C4-2B (cell line): ENCODE measurements around the gene PAXX.

ENCODE experiments used
- ZFX ChIP-seq: fragments of 450-650 bp; IDR thresholded peaks from 2 replicates; pipeline ENCODE4 v1.6.1; 2017
- TF ChIP-seq, protein P1 (sequence below): fragments of 450-650 bp; conservative IDR thresholded peaks from 2 replicates; pipeline ENCODE4 v1.5.1; 2017; ENCODE audit warnings: mild to moderate bottlenecking

DNA sequence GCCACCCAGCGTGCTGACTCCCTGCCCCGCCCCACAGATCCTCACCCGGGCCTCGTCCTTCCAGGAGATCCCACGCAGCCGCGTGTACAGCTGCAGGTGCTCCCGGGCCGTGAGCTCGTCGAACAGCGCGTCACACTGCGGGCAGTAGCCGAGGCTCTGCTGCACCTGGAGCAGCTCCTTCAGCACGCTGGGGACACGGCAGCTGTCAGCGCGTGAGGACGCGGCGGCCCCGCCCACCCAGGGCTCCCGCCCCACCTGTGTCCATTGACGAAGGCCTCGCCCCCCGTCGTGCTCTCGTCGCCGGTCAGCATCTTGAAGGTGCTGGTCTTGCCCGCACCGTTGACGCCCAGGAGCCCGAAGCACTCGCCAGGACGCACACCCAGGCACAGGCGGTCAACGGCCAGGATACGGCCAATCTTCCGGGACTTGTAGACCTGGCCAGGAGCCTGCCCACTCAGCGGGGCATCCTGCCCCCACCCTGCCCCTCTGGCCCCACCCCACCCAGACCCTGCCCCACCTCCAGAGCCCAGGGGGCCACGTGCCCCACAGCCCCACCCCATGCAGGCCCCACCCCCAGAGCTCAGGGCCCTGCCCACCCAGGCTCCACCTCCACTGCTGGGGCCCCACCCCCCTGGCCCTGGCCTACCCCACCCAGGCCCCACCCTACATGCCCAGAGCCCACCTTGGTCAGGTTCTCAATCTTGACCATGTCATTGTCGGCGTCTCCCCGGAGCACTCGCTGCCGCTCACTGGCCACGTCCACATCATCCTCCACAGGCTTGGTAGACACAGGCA lies 17.9 kb downstream of the PAXX start:
- TF ChIP-seq, protein P1, sequence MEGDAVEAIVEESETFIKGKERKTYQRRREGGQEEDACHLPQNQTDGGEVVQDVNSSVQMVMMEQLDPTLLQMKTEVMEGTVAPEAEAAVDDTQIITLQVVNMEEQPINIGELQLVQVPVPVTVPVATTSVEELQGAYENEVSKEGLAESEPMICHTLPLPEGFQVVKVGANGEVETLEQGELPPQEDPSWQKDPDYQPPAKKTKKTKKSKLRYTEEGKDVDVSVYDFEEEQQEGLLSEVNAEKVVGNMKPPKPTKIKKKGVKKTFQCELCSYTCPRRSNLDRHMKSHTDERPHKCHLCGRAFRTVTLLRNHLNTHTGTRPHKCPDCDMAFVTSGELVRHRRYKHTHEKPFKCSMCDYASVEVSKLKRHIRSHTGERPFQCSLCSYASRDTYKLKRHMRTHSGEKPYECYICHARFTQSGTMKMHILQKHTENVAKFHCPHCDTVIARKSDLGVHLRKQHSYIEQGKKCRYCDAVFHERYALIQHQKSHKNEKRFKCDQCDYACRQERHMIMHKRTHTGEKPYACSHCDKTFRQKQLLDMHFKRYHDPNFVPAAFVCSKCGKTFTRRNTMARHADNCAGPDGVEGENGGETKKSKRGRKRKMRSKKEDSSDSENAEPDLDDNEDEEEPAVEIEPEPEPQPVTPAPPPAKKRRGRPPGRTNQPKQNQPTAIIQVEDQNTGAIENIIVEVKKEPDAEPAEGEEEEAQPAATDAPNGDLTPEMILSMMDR = no peak
- no peak for TF ChIP-seq ZFX
